ENCODE data around the gene NDUFAF8. TPM values are rescaled to one million over a fixed set of nuclear protein-coding genes. Genes with fewer than 3 reads are reported as not detected.

The NDUFAF8 gene
- total and polyA plus RNA-seq, 5 experiments from 2014 or later, result 50.8 to 135 (median 85.2) TPM

- POLR2A ChIA-PET, result interaction anchor here (0.5 to 1.3 kb wide), 3 partner anchors 232 to 285 kb away, joined by 3 to 8 read pairs (median 3); no protein-coding TSS in a partner anchor
- peaks cover 0 to 28% (median 4%) of the 10 kb centered on the region in 3 donors for H3K36me3 Mint-ChIP-seq
- ATAC-seq, result no peak
Observed at GRCh38 chr17:81252987-81253329, 13.8 kb downstream of the NDUFAF8 start.

GRCh38 chr17:81253358-81254131 is 14.4 kb downstream of the NDUFAF8 start:
- H3K36me3 Mint-ChIP-seq, result peaks cover 0 to 29% (median 4%) of the 10 kb centered on the region in 3 donors
- H3K4me3 Mint-ChIP-seq, result peak overlapping the region in 5 of 10 donors; percentile 33 to 62 (median 45)
- DNase-seq (peak; percentile 38 to 77 (median 64)), ATAC-seq (peak; percentile 63 to 75)
- peaks cover 9 to 21% (median 17%) of the 10 kb centered on the region in 4 donors for H3K4me1 Mint-ChIP-seq
- POLR2A ChIA-PET, result interaction anchor here (0.5 to 1.3 kb wide), 3 partner anchors 231 to 284 kb away, joined by 3 to 8 read pairs (median 3); no protein-coding TSS in a partner anchor
- H3K27ac Mint-ChIP-seq, result peak overlapping the region; percentile 3 to 80 (median 46)
- no peaks in the 10 kb centered on the region for H3K27me3 Mint-ChIP-seq
- H3K9me3 Mint-ChIP-seq, result no peaks in the 10 kb centered on the region

More at GRCh38 chr17:81252987-81253329, 13.8 kb downstream of the NDUFAF8 start:
- Mint-ChIP-seq H3K27me3 (no peaks in the 10 kb centered on the region), H3K4me1 (peaks cover 9 to 22% (median 17%) of the 10 kb centered on the region in 4 donors), H3K27ac (peak overlapping the region in 9 of 10 donors; percentile 3 to 80 (median 57)), H3K9me3 (no peaks in the 10 kb centered on the region), H3K4me3 (peak overlapping the region in 5 of 10 donors; percentile 33 to 62 (median 45))
- no peak for DNase-seq

- Mint-ChIP-seq H3K4me1 (peaks cover 9 to 20% (median 17%) of the 10 kb centered on the region in 4 donors), H3K9me3 (no peaks in the 10 kb centered on the region), H3K4me3 (no peak overlapping the region), H3K36me3 (peaks cover 0 to 34% (median 4%) of the 10 kb centered on the region in 3 donors), H3K27ac (peak overlapping the region in 1 of 10 donors; percentile 62), H3K27me3 (no peaks in the 10 kb centered on the region)
- ATAC-seq, result no peak
- POLR2A ChIA-PET, result no interaction called here
- DNase-seq, result no peak
Observed at GRCh38 chr17:81254955-81255717, 16.0 kb downstream of the NDUFAF8 start.

- no peak for DNase-seq
- Mint-ChIP-seq H3K36me3 (peaks cover 0 to 37% (median 4%) of the 10 kb centered on the region in 3 donors), H3K4me1 (peaks cover 9 to 19% (median 14%) of the 10 kb centered on the region in 4 donors), H3K9me3 (no peaks in the 10 kb centered on the region), H3K27ac (no peak overlapping the region), H3K27me3 (no peaks in the 10 kb centered on the region), H3K4me3 (no peak overlapping the region)
- no peak for ATAC-seq
- POLR2A ChIA-PET, result no interaction called here
Observed at GRCh38 chr17:81256616-81257015, 17.5 kb downstream of the NDUFAF8 start.

- peaks cover 6 to 16% (median 12%) of the 10 kb centered on the region in 4 donors for H3K4me1 Mint-ChIP-seq
- H3K4me3 Mint-ChIP-seq, result no peak overlapping the region
- no peak overlapping the region for H3K27ac Mint-ChIP-seq
- H3K27me3 Mint-ChIP-seq, result no peaks in the 10 kb centered on the region
- H3K36me3 Mint-ChIP-seq, result peaks cover 0 to 38% (median 4%) of the 10 kb centered on the region in 3 donors
- no peaks in the 10 kb centered on the region for H3K9me3 Mint-ChIP-seq
- ATAC-seq (no peak), DNase-seq (no peak)
- POLR2A ChIA-PET, result no interaction called here
Observed at GRCh38 chr17:81257533-81257932, 18.4 kb downstream of the NDUFAF8 start.

GRCh38 chr17:81258292-81258691 is 19.2 kb downstream of the NDUFAF8 start:
- Mint-ChIP-seq H3K27ac (no peak overlapping the region), H3K27me3 (no peaks in the 10 kb centered on the region), H3K4me1 (peaks cover 3 to 9% (median 7%) of the 10 kb centered on the region in 4 donors), H3K36me3 (peaks cover 0 to 37% (median 1%) of the 10 kb centered on the region in 3 donors), H3K4me3 (no peak overlapping the region), H3K9me3 (no peaks in the 10 kb centered on the region)
- DNase-seq (no peak), ATAC-seq (no peak)
- POLR2A ChIA-PET, result no interaction called here

GRCh38 chr17:81259058-81259605 is 20.0 kb downstream of the NDUFAF8 start:
- Mint-ChIP-seq H3K27me3 (no peaks in the 10 kb centered on the region), H3K9me3 (no peaks in the 10 kb centered on the region), H3K27ac (no peak overlapping the region), H3K4me3 (no peak overlapping the region), H3K36me3 (peaks cover 0 to 35% (median 1%) of the 10 kb centered on the region in 3 donors), H3K4me1 (peaks cover 0 to under 1% (median under 1%) of the 10 kb centered on the region in 4 donors)
- DNase-seq, result no peak
- POLR2A ChIA-PET, result no interaction called here
- ATAC-seq, result no peak

GRCh38 chr17:81260171-81260570 is 21.1 kb downstream of the NDUFAF8 start:
- H3K9me3 Mint-ChIP-seq, result no peaks in the 10 kb centered on the region
- no peaks in the 10 kb centered on the region for H3K27me3 Mint-ChIP-seq
- H3K4me1 Mint-ChIP-seq, result no peaks in the 10 kb centered on the region
- ATAC-seq (no peak), DNase-seq (no peak)
- no peak overlapping the region for H3K27ac Mint-ChIP-seq
- peaks cover 0 to 41% (median 1%) of the 10 kb centered on the region in 3 donors for H3K36me3 Mint-ChIP-seq
- POLR2A ChIA-PET, result no interaction called here
- H3K4me3 Mint-ChIP-seq, result no peak overlapping the region

- no peak for DNase-seq
- no peaks in the 10 kb centered on the region for H3K9me3 Mint-ChIP-seq
- H3K27me3 Mint-ChIP-seq, result no peaks in the 10 kb centered on the region
- POLR2A ChIA-PET, result no interaction called here
- no peak overlapping the region for H3K27ac Mint-ChIP-seq
- no peak for ATAC-seq
- no peak overlapping the region for H3K4me3 Mint-ChIP-seq
- H3K36me3 Mint-ChIP-seq, result peaks cover 0 to 42% (median 1%) of the 10 kb centered on the region in 3 donors
- peaks cover 0 to 4% (median 0%) of the 10 kb centered on the region in 4 donors for H3K4me1 Mint-ChIP-seq
Observed at GRCh38 chr17:81260641-81261040, 21.5 kb downstream of the NDUFAF8 start.

- ATAC-seq (no peak), DNase-seq (no peak)
- Mint-ChIP-seq H3K36me3 (peaks cover 0 to 44% (median 1%) of the 10 kb centered on the region in 3 donors), H3K27me3 (no peaks in the 10 kb centered on the region), H3K4me3 (no peak overlapping the region), H3K9me3 (no peaks in the 10 kb centered on the region), H3K27ac (no peak overlapping the region), H3K4me1 (peaks cover 0 to 8% (median under 1%) of the 10 kb centered on the region in 4 donors)
- POLR2A ChIA-PET, result no interaction called here
Observed at GRCh38 chr17:81261096-81261495, 22.0 kb downstream of the NDUFAF8 start.

GRCh38 chr17:81261582-81262336 is 22.6 kb downstream of the NDUFAF8 start:
- H3K27me3 Mint-ChIP-seq, result no peaks in the 10 kb centered on the region
- no peak overlapping the region for H3K4me3 Mint-ChIP-seq
- H3K9me3 Mint-ChIP-seq, result no peaks in the 10 kb centered on the region
- no peak for ATAC-seq
- H3K4me1 Mint-ChIP-seq, result peaks cover 0 to 9% (median under 1%) of the 10 kb centered on the region in 4 donors
- POLR2A ChIA-PET, result no interaction called here
- H3K27ac Mint-ChIP-seq, result no peak overlapping the region
- H3K36me3 Mint-ChIP-seq, result peaks cover 0 to 50% (median 1%) of the 10 kb centered on the region in 3 donors
- no peak for DNase-seq
